Hippocampal formation (tissue), 2 donors: Measurements from ENCODE around the gene CAMK1G.

Experiments
- DNase-seq, 2 donors: peaks; one replicate each; lab custom pipeline; 2025; lab: John Stamatoyannopoulos, UW

Gene CAMK1G

DNA sequence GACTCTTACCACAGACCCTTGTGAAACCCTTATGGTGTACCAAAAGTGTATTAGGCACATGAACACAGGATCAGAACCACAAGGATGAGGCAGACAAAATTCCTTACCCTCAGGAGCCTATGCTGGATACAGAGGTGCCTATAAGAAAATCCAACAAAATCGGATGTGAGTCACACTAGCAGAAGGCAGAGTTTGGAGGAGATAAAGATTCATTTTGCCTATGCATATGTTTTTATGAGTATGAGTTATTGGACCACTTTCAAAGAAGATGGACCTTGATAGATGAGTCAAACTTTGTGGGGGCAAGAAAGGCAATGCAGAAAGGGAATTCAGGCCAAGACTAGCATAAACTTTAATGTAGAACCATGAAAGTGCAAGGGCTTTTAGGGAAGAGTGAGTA is 17.0 kb downstream of the CAMK1G start:
- no peak for DNase-seq

DNA sequence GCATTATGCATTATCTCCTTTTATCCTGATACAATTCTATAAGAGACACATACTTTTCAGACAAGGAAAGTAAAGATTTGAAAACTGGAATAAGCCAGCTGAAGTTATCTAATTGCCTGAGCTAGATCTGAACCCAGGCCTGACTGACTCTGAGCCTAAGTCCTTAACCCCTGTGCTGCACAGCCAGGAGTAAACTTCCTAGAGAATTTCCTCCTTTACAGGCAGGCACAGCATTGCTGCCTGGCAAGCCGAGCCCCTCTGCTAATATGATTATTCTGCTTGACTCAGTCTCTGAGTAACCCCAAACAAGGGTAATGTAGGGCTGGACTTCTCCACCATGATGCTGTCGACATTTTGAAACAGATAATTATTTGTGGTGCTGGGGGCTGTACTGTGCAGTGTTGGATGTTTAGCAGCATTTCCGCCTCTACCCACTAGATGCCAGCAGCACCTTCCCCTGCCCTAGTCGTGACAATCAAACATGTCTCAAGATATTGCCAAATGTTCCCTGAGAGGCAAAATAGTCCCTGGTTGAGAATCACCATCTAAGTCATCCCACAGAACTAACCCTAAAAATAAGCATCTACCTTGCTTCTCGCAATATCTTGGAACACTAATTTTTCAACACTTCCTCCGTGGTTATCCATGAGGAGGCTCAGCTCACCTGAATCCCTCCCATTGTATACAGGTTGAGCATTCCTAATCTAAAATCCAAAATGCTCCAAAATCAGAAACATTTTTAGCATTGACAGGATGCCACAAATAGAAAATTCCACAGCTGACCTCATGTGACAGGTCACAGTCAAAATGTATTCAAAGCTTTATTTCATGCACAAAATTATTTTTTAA is 18.5 kb downstream of the CAMK1G start:
- peak; percentile 42 to 57 for DNase-seq

DNA sequence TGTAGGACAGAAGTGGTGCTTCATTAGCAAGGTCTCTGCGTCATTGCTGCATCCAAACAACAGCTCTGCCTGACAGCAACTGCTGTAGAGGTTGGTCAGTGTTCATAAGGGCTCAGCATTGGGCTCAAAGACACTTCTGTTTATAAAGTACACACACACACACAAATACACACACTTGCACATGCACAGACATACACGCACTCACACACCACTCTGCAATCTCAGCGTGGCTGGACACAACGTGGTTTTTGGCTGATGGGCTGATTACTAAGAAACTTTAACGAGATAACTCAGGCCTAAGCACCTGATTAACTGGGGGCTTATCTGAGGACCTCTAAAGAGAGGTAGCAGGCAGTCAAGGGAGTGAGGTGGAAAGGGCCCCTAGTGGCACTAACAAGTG is 20.4 kb downstream of the CAMK1G start:
- DNase-seq: no peak

- no peak for DNase-seq
Measured at GRCh38 chr1:209607102-209607794, 23.7 kb downstream of the CAMK1G start.

DNA sequence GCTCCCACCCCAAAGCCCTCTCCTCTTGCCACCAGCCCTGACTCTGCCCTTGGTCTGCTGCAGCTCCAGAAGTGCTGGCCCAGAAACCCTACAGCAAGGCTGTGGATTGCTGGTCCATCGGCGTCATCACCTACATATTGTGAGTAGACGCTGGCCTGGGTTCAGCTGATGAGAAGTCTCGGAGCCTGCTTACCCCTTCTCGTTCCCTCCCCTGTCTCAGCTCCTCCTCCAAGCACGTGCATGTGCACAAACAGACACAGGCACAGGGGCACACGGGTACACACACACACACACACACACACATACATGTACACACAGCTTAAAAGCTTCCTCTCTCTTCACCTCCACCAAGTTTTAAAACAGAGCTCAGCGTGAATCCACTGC is 24.3 kb downstream of the CAMK1G start:
- no peak for DNase-seq

DNA sequence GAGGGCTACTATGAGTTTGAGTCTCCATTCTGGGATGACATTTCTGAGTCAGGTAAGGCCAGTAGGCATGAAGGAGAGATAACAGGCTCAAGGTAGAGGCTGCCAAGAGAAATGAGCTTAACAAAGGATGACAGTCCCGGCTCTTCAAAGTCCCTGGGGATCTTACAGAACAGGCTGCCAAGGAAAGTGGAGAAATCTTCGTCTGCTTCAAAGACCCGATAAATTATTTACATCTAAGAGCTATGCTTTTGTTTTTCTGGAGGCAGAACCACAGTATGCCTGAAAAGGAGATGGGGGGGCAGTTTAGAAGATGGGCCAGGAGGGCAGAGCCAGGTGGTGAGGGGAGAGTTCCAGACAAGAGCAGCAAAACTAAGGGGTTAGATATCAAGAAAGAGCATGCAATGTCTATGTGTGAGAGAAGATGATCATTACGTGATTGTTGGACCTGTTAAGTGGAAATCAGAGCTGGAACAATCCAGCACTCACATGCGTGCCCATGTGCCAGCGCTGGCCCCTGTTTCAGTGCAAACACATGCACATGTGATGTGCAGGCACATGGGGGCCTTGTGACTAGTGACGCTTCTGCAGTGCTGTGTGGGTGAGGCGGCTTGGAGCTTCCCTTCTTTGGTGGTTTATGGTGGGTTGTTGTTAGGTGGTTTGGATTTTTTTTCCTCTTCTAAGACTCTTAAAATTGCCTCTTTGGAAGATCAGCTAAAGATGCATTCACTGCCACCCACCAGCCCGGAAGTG is 25.7 kb downstream of the CAMK1G start:
- peak in 1 of 2 donors; percentile 21 for DNase-seq

- DNase-seq: no peak
Measured at GRCh38 chr1:209609791-209610630, 26.5 kb downstream of the CAMK1G start.

- DNase-seq: no peak
Measured at GRCh38 chr1:209610631-209610905, 27.1 kb downstream of the CAMK1G start.

DNA sequence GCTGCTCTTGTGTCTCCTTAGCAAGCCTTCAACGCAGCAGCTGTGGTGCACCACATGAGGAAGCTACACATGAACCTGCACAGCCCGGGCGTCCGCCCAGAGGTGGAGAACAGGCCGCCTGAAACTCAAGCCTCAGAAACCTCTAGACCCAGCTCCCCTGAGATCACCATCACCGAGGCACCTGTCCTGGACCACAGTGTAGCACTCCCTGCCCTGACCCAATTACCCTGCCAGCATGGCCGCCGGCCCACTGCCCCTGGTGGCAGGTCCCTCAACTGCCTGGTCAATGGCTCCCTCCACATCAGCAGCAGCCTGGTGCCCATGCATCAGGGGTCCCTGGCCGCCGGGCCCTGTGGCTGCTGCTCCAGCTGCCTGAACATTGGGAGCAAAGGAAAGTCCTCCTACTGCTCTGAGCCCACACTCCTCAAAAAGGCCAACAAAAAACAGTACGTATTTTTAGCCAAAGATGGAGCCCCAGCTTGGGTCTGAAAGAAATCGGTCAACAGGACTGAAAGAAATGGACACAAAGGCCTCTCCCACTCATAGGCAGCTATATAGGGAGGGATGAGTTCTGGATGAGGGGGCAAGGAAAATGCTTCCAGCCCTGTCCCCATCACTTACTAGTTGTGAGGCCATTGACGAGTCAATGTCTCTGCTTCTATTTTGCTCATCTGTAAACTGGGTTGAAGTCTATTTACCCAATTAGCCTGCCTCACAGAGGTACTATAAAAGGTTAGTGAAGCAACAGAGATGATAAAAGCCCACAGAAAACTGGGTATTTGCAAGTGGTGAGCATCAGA is 28.5 kb downstream of the CAMK1G start:
- DNase-seq: no peak

- DNase-seq: no peak
Measured at GRCh38 chr1:209612646-209613399, 29.3 kb downstream of the CAMK1G start.

- no peak for DNase-seq
Measured at GRCh38 chr1:209613400-209614150, 30.1 kb downstream of the CAMK1G start.

- no peak for DNase-seq
Measured at GRCh38 chr1:209614151-209614420, 30.6 kb downstream of the CAMK1G start.

DNA sequence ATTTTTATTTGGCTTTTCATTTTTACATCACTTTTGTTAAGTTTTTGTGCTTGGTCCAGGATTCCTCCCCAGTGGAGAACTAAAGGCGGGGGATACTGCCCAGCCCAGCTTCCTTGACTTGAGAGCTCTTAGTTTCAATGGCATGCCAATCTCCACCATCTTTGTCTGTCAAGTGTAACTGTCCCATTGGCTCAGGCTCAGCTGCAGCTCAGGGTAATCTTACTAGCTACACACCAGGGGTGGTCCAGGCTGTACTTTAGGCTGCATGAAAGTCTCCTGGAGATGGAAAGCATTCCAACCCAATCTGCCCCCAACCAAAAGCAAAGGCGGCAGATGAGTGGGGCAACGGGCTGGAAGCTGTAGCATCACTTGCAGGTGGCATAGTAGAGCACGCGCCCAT is 31.4 kb downstream of the CAMK1G start:
- no peak for DNase-seq

DNA sequence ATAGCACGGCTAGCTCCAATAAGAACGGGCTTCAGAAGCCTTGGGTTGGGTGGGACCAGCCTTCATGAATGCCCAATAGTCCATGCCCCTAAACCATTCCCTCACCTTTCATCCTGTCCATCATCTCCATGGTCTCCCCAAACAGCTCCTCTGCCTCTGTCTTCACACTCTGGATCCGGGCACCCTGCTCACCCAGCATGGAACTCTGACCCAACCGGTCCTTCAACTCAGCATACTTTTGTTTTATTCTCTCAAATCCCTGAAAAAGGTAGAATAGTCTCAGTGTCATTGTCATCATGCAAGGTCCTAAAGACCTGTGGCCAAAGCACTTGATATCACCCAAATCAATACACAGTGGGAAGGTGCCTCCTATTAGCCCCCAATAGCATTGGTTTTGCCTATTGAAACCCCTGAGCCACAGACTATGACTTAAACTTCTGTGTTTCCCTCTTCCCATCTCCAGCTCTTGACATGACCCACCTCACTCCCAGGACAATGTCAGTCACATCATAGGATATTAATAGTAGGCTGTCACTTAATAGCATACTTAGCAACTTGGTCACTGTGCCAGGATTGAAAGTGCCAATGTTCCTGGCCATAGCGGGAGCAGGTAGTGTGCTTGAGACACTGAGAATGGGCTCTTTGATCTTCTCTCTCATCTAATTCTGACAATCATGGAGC is 33.0 kb downstream of the CAMK1G start:
- DNase-seq: no peak

- no peak for DNase-seq
Measured at GRCh38 chr1:209617047-209617673, 33.6 kb downstream of the CAMK1G start.

- no peak for DNase-seq
Measured at GRCh38 chr1:209617755-209618154, 34.2 kb downstream of the CAMK1G start.

- peak in 1 of 2 donors; percentile 43 for DNase-seq
Measured at GRCh38 chr1:209618291-209618690, 34.8 kb downstream of the CAMK1G start.

- DNase-seq: peak; percentile 64 to 76
Measured at GRCh38 chr1:209618756-209619420, 35.4 kb downstream of the CAMK1G start.
